ENCODE data around the gene TVP23C. TPM values are rescaled to one million over a fixed set of nuclear protein-coding genes. Genes with fewer than 3 reads are reported as not detected.

Gene TVP23C
- polyA plus RNA-seq, 1 donor from 2014 or later, result 2.9 TPM

Other genes starting within 250 kb of the TVP23C start
- gene TEKT3, start 221.9 kb downstream of the TVP23C start, polyA plus RNA-seq, result not detected
- gene CDRT4, start 95.9 kb downstream of the TVP23C start, polyA plus RNA-seq, result 0.50 TPM
- gene FBXW10B, start 56.2 kb upstream of the TVP23C start, polyA plus RNA-seq, result not detected
- 4.7 TPM for gene TRIM16, start 120.8 kb upstream of the TVP23C start, polyA plus RNA-seq
- 12.6 TPM for gene ZNF286A, start 136.3 kb upstream of the TVP23C start, polyA plus RNA-seq
- not detected for gene TBC1D26, start 168.8 kb upstream of the TVP23C start, polyA plus RNA-seq

Measured in IgD-negative memory B cell (primary cell).